Measurements from ENCODE around the gene NLRP12. TPM values are rescaled to one million over a fixed set of nuclear protein-coding genes. Genes with fewer than 3 reads are reported as not detected.

The NLRP12 gene
- total and polyA plus RNA-seq, 2 donors (not counting 1 experiment from before 2014, with no cell fraction given) = 0.22 TPM; not detected in 1

DNA sequence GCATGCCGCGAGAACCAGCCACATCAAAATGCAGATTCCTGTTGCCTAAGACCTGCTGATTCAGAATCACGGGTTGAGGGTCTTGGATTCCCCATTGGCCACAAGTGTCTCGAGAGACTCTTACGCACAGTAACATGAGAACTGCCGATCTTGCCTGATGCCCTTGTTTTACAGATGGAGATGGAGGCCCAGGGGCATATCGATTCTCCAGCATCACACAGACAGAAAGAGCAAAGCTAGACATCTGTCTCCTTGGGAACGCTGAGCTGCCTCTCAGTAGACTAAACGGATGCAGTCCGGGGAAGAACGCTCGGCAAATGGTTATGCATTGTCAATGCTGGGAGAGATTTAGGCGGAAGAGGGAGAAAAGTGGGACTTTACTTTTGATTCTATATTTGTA, 5.4 kb downstream of the NLRP12 start:
- no peaks in the 10 kb centered on the region for H4K20me1 ChIP-seq (ENCODE audit: control insufficient read depth, insufficient read depth, low read length, poor library complexity, severe bottlenecking)
- WGBS (ENCODE audit: insufficient coverage) = 90% methylated on average over 6 of the region's 13 CpGs
- intact Hi-C loops (cut with micrococcal nuclease) = no loop called here
- H3K27ac ChIP-seq (ENCODE audit: low read length in 2 of 2) = no peak overlapping the region
- ChIA-PET POLR2A (no interaction called here), CTCF (interaction anchor here (1.0 kb wide), 1 partner anchor 204 kb away, joined by 4 read pairs; no protein-coding TSS in a partner anchor)
- H3K4me1 ChIP-seq (ENCODE audit: control insufficient read depth in 2 of 2, insufficient read depth in 2 of 2, low read length in 2 of 2) = no peaks in the 10 kb centered on the region
- no peak overlapping the region for H3K9ac ChIP-seq (ENCODE audit: low read length)
- no peak overlapping the region for H2AFZ ChIP-seq (ENCODE audit: insufficient read depth, low read depth, low read length, poor library complexity, severe bottlenecking)
- no peak overlapping the region for H3K4me3 ChIP-seq (ENCODE audit: control extremely low read depth in 1 of 5, extremely low read depth in 1 of 5, insufficient read depth in 1 of 5, low read depth in 2 of 5, low read length in 4 of 5)
- no peaks in the 10 kb centered on the region for H3K79me2 ChIP-seq (ENCODE audit: control insufficient read depth, insufficient read depth, low read length)
- Mint-ChIP-seq H3K27ac (no peak overlapping the region), H3K9me3 (ENCODE audit: insufficient read depth) (no peaks in the 10 kb centered on the region), H3K27me3 (peaks cover under 1% of the 10 kb centered on the region), H3K4me3 (no peak overlapping the region), H3K4me1 (no peaks in the 10 kb centered on the region)
- no peaks in the 10 kb centered on the region for H3K36me3 ChIP-seq (replicated peaks in 1 of 2; ENCODE audit: control extremely low read depth in 1 of 2, control insufficient read depth in 1 of 2, extremely low read depth in 1 of 2, insufficient read depth in 2 of 2, low read length in 1 of 2)
- DNase-seq (no peak), ATAC-seq (ENCODE audit: low read depth) (no peak)
- H3K9me3 ChIP-seq (ENCODE audit: control extremely low read depth in 1 of 3, control insufficient read depth in 2 of 3, insufficient read depth in 1 of 3, low read length in 2 of 3) = peaks cover 0 to 7% (median 0%) of the 10 kb centered on the region in 3 donors
- H3K4me2 ChIP-seq (replicated peaks; ENCODE audit: low read depth, low read length, poor library complexity, severe bottlenecking) = no peak overlapping the region
- peaks cover 0 to 2% (median 0%) of the 10 kb centered on the region in 4 experiments for H3K27me3 ChIP-seq (replicated peaks in 1 of 4; ENCODE audit: control extremely low read depth in 1 of 4, control insufficient read depth in 3 of 4, insufficient read depth in 4 of 4, low read length in 3 of 4)
- TF ChIP-seq CTCF (IDR thresholded peaks at IDR 0.05) (no peak), EZH2 (IDR thresholded peaks at IDR 0.05; ENCODE audit: borderline replicate concordance, insufficient read depth, low read depth, low read length, poor library complexity, severe bottlenecking) (no peak)

GRCh38 chr19:53813996-53814395, 10.1 kb downstream of the NLRP12 start:
- no peaks in the 10 kb centered on the region for H3K79me2 ChIP-seq (ENCODE audit: control insufficient read depth, insufficient read depth, low read length)
- H3K27me3 Mint-ChIP-seq = no peaks in the 10 kb centered on the region
- ChIA-PET POLR2A (no interaction called here), CTCF (no interaction called here)
- ATAC-seq (ENCODE audit: low read depth) (no peak), DNase-seq (no peak)
- no peak overlapping the region for H3K27ac Mint-ChIP-seq
- intact Hi-C loops (cut with micrococcal nuclease) = no loop called here
- H2AFZ ChIP-seq (ENCODE audit: insufficient read depth, low read depth, low read length, poor library complexity, severe bottlenecking) = no peak overlapping the region
- H3K9ac ChIP-seq (ENCODE audit: low read length) = no peak overlapping the region
- H3K36me3 ChIP-seq (replicated peaks in 1 of 2; ENCODE audit: control extremely low read depth in 1 of 2, control insufficient read depth in 1 of 2, extremely low read depth in 1 of 2, insufficient read depth in 2 of 2, low read length in 1 of 2) = no peaks in the 10 kb centered on the region
- 19% methylated on average over 2 of the region's 4 CpGs for WGBS (ENCODE audit: insufficient coverage)
- peaks cover 0 to 21% (median 0%) of the 10 kb centered on the region in 3 donors for H3K9me3 ChIP-seq (ENCODE audit: control extremely low read depth in 1 of 3, control insufficient read depth in 2 of 3, insufficient read depth in 1 of 3, low read length in 2 of 3)
- H3K27ac ChIP-seq (ENCODE audit: low read length in 2 of 2) = no peak overlapping the region
- H3K27me3 ChIP-seq (replicated peaks in 1 of 4; ENCODE audit: control extremely low read depth in 1 of 4, control insufficient read depth in 3 of 4, insufficient read depth in 4 of 4, low read length in 3 of 4) = peaks cover 0 to 3% (median 0%) of the 10 kb centered on the region in 4 experiments
- no peaks in the 10 kb centered on the region for H3K4me1 Mint-ChIP-seq
- no peak overlapping the region for H3K4me3 Mint-ChIP-seq
- no peaks in the 10 kb centered on the region for H4K20me1 ChIP-seq (ENCODE audit: control insufficient read depth, insufficient read depth, low read length, poor library complexity, severe bottlenecking)
- H3K4me1 ChIP-seq (ENCODE audit: control insufficient read depth in 2 of 2, insufficient read depth in 2 of 2, low read length in 2 of 2) = no peaks in the 10 kb centered on the region
- no peaks in the 10 kb centered on the region for H3K9me3 Mint-ChIP-seq (ENCODE audit: insufficient read depth)
- H3K4me2 ChIP-seq (replicated peaks; ENCODE audit: low read depth, low read length, poor library complexity, severe bottlenecking) = no peak overlapping the region
- no peak for TF ChIP-seq EZH2 (IDR thresholded peaks at IDR 0.05; ENCODE audit: borderline replicate concordance, insufficient read depth, low read depth, low read length, poor library complexity, severe bottlenecking)
- no peak for TF ChIP-seq CTCF (IDR thresholded peaks at IDR 0.05)
- no peak overlapping the region for H3K4me3 ChIP-seq (ENCODE audit: control extremely low read depth in 1 of 5, extremely low read depth in 1 of 5, insufficient read depth in 1 of 5, low read depth in 2 of 5, low read length in 4 of 5)
